Hematopoietic multipotent progenitor cell treated with erythropoietin and hydrocortisone succinate and interleukin-3 and kit ligand, for 15 days (in vitro differentiated cells): ENCODE measurements around the gene CERS2.

Experiments used
- DNase-seq: peaks from one replicate; pipeline ENCODE4 v3.0.0-alpha.2; 2015; ENCODE audit warnings: low spot score

Gene CERS2, protein sequence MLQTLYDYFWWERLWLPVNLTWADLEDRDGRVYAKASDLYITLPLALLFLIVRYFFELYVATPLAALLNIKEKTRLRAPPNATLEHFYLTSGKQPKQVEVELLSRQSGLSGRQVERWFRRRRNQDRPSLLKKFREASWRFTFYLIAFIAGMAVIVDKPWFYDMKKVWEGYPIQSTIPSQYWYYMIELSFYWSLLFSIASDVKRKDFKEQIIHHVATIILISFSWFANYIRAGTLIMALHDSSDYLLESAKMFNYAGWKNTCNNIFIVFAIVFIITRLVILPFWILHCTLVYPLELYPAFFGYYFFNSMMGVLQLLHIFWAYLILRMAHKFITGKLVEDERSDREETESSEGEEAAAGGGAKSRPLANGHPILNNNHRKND

DNA sequence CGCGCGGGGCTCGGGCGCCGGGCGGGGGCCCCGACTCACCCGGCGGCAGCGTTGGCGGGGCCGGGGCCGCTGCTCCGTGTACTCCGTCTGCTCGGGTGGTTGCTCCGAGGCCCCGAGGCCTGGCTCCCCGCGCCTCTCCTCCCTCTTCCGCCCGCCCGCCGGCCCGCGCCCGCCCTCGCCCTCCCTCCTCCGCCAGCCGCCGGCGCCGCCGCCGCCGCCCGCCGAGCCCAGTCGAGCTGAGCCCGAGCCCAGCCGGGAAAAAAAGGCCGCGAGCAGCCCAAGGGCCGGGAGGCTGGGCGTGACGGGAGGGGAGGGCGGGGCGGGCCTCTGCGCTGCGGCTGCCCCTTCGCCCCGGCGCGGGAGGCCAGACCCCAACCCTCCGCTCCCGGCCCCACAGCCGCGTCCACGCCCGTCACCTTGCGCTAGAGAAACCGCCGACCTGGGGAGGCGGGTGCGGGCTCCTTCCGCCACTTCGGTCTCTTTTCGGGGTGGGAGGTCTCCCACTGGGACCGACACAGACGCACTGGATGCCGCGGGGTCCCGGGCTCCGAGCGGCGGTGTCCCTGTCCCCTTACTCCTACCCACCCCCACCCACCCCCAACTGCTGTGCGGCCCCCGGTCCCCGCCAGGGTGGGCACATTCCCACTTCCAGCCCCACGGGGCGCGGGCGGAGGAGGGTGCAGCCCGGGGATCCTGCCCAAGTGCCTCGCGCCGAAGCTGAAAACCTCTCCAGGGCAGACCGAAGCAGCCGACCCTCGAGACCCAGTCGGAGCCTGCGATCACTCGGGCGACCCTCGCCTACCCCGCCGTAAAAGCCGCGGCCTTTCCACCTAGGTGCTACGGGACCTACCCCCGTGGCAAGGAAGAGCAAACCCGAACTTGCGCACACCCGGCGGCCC lies at the start of gene CERS2:
Gene CERS2, minus strand, starts transcription at position 256 of the 899 bp plus-strand sequence. CDS start 5,745 bp downstream, outside the sequence.
- peak; percentile 74 for DNase-seq

DNA sequence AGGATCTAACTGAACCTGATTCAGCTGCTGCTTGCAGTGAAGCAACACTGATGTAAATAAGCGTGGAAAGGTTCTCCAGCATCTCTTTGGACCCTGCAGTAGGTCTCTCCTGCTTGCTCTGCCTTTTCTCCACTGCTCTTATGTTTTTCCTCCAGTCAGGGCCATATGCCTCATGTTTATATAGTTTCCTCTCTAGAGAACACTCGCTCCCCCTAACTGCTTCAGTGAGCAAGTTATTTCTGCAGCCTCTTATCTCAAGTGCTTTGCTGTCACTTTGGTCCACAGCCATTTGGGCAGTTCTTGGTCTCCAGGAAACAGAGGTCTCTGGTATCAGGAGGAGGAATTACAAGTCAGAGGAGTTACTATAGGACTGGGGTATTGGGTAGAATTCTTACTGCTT lies 38.9 kb upstream of the CERS2 start:
- peak; percentile 61 for DNase-seq

DNA sequence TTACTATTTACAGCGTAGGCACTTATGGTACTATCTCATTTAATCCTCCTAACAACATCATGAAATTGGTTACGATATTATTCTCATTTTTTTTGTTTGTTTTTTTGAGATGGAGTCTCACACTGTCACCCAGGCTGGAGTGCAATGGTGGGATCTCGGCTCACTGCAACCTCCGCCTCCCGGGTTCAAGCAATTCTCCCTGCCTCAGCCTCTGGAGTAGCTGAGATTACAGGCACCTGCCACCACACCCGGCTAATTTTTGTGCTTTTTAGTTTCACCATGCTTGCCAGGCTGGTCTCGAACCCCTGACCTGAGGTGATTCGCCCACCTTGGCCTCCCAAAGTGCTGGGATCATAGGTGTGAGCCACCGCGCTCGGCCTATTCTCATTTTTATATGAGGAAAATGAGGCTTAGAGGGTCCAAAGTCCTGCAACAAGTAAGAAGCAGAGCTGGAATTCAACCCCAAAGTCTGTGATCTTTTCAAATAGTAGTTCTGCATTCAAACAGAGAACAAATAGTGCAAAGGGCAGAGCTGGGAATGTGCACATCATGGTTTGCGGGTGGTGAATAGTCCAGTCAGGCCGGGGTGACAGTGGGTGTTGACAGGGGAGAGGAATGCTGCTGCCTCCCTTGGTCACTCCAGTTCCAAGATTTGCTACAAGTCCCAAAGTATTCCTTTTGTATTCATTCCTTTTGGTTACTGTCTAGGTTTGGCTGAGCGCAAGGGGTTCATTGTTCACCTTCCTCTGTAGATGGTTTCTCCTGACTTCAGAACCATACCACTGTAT lies 38.2 kb upstream of the CERS2 start:
- no peak for DNase-seq

- no peak for DNase-seq
These were observed 36.7 kb upstream of the CERS2 start for GRCh38 chr1:151011154-151011850.

DNA sequence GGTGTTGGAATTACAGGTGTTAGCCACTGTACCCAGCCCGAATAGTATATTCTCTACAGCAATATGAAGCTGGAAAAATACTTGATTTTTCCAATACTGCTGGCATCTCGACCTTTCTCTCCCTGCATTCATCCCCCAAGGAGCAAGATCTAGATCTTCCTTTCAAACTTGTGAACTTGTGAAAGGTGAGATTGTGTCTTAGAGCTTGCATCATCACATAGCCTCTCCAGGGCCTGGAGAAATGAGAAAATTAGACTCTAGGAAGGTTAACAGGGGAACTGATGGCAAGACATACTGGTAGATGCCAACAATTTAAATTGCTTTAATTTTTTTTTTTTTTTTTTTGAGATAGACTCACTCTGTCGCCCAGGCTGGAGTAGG lies 35.7 kb upstream of the CERS2 start:
- DNase-seq: no peak

DNA sequence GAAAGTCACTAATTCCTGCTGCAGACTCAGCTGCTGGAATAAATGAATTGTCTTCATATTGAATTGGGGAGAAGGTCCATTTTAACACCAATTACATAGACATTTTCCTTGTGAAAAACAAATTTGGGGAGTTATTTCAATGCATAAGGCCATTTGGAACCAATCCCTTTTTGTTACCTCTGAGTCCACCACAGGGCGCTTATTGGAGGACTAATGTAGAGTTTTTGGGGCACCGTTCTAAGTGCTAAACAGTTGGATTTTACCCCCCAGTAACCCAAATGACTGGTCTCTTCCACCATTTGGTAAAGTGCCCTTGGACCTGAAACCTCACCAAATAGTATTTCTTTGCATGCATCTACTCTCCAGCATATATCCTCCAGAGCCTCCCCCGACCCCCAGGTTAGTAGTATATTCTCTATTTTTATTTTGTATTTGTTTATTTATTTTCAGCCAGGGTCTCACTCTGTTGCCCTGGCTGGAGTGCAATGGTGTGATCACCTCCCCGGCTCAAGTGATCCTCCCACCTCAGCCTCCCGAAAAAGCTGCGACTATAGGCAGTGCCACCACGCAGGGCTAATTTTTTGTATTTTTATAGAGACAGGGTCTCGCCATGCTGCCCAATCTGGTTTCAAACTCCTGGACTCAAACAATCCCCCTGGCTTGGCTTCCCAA lies 35.2 kb upstream of the CERS2 start:
- DNase-seq: no peak

DNA sequence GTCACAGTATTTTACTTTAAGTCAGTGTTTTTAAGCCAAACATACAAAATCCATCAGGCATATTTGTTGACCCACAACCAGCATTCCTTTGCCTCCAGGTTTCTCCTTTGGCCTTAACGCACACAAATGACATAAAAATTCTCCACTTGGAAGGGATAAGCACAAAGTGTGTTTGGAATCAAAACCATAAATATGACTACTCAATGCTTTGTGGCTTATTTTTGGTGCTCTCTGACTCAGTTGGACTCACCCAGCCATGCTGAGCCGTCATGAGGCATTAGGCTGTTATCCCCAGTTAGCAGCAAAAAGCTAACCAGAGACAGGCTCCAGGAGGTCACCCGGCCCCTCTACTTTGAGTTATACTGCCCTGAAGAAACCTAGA lies 34.6 kb upstream of the CERS2 start:
- DNase-seq: no peak

DNA sequence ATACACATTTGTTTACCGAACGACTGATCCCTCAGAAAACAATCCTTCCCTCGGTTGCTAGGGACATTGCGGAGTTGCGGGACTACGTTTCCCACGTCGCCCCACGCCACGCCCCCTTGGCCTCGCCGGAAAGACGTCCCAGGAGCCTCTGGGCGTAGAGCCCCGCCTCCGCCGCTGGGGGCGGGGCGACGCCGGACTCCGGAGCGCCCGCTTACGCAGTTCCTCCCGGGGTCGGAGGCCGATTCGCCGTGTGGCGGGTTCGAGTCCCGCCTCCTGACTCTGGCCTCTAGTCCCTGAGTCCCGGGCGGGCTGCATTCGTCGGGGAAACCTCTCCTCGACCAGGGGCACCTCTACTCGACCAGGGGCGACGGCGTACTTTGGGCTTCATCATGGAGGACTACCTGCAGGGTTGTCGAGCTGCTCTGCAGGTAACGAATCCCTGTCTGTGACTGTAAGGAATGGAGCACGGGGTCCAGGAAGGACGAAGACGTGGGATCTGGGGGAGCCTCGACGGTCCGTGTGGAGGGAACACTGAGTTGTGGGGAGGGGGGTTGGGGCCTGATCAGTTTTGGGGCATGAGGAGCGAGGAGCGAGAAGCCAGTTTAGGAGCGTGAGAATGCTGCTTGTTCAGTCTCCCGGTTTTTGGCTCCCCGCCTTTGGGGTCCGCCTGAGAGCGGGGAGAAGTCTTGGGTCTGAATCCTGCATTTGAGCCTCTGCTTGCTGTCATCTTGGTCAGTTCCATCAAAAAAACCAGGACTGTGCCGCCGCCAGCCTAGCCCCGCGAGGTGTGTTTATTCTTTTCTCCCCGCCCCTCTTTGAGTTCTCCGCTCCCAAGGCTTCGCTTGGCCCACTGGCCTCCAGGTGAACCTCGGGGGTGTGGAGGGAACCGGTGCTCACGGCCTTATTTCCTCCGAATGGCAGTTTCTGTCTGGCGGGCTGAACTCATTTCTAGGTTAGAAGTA lies 33.9 kb upstream of the CERS2 start, which contains the start of gene PRUNE1:
Gene PRUNE1, plus strand, starts transcription at position 206 of the 962 bp plus-strand sequence. Its CDS starts 184 bp downstream, at position 390.
- peak; percentile 97 for DNase-seq

GRCh38 chr1:151007853-151008243 lies 33.2 kb upstream of the CERS2 start:
- DNase-seq: no peak

DNA sequence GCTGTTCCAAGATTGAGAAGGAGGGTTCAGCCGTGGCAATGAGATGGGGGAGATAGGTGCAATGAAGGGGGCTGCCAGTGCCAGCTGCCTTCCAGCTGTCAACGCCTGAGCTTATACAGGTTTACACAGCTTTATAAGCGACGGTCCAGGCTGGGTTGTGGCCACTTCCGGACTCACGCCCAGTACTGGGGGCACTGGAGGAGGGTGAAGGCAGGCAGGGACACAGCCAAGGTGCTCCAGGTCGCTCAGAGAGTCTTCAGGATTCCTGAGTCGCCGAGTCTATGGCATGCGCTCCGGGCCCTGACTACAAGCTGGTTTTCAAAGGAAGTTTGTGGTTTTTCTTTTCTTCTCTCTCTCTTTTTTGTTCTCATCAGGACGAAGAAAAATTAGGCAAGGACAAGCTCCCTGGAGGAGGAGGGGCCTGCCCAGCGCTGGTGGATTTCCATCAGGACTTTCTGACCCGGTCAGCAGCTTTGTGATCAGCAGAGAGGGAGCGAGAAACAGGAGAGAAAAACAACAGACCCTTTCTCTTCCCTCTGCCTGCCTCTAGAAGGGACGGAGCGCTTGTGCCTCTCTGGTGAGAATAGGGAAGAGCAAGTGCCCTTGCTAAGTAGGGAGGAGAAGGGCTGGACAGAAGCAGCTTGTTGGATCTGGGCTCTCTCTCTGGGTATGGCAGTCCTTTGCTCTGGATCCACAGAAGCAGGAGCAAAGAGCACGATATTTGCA lies 31.9 kb upstream of the CERS2 start, which contains the start of gene MINDY1:
Gene MINDY1, minus strand, starts transcription at position 576 of the 726 bp plus-strand sequence. CDS start 4,285 bp downstream, outside the sequence.
- peak; percentile 77 for DNase-seq

GRCh38 chr1:151005729-151006319 lies 31.2 kb upstream of the CERS2 start:
- DNase-seq: no peak

- no peak for DNase-seq
These were observed 28.5 kb upstream of the CERS2 start for GRCh38 chr1:151003180-151003579.

DNA sequence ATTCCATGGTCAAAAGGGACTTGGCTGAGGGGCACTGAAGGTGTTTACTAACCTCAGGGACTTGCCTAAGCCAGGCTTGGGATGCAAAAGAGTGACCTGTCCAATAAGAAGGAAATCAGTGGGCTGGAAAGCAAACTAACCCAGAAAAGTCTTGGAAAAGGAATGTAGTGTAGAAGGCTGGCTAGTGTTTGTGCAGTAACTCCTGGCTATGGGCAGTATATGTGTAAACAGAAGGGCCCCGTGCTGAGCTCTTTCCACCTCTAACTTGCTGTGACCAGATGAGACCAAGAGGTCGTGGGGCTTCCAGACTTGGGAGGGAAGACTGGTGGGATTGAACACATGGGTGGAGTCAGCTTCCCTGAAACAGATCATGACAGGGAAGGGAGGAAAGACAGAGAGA lies 28.0 kb upstream of the CERS2 start:
- no peak for DNase-seq

DNA sequence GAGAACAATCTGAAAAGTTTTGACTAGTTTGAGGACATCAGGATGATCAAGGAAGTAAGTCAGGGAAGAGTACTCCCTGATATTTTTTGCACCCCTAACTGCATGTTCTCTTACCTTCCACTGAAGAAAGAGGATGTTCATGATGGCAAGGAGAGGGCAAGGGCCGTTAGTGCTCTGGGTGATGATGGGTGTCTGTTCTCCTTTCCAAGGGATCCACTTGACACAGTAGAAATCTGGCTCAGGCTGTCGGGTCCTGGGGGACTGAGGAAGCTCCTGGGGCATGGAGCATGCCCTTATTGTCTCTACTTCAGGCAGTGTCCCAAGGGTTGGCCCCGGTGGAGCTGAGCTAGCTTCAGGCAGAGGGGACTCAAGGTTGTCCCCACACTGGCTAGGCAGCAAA lies 27.4 kb upstream of the CERS2 start:
- no peak for DNase-seq

DNA sequence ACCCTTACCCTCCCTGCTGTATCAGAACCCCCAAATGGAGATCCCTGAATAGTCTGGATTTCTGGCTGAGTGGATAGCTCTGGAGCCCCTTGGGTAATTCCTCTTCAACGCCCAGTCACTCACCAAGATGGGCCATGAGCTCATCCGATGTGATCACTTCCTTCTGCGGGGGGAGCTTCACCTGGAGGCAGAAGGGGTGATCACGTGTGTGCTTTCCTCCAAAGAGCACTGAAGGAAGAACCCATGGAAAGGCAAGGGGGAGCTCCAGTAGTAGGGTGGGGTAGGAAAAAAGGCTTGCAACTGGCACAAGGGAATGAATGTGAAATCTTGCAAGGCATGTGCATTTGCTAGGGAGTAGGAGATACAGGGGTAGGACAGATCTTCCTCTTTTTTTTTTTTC lies 27.0 kb upstream of the CERS2 start:
- no peak for DNase-seq

DNA sequence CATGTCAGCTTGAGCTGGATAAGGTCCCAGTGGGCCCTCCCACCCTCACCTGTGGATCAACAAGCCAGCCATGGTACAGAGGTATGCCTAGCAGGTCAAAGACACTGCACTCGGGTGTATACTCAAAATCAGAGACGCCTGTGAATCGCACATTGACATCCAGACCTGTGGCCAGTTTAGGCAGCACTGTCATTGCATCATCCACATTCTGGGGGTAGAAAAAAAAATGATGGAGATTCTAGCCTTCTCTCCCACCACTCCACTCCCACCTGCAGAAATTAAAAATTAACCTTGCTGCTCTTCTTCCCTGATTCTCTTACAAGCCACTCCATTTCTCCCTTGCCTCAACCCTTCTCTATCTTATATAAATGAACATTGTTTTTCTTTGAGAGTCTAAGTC lies 25.8 kb upstream of the CERS2 start:
- DNase-seq: no peak

GRCh38 chr1:150999926-151000325 lies 25.3 kb upstream of the CERS2 start:
- no peak for DNase-seq

DNA sequence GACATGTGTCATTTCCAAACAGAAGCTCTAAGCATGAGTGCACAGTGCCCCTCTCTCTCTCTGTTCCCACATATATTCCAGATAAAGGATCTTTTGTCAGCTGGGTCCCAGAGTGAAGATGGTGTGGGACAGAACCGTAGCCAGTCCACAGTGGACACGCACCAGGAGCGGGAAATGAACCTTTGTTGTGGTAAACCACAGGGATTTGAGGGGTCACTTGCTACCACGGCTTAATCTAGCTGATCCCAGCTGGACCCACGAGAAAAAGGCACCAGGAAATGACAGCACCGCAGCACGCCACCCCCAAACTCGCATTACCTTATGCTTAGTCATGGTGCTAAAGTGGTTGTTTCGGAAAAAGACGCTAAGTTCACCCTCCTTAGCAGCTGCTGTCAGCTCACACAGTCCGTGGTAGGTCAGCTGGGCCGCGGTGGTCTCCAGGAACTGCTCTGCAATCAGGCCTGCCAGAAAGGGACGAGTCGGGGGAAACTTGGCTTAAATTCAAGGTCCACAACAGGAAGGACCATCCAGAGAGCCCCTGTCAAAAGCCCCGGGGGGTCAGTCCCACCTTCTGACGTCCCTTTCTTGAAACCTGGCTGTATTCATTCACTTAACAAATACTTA lies 24.5 kb upstream of the CERS2 start:
- DNase-seq: no peak
